OCI-LY7 (cell line): Measurements from ENCODE around the gene RASD1.

Experiments
- EZH2phosphoT487 ChIP-seq: fragments of 200-600 bp; sonication (generic); IDR thresholded peaks from 2 replicates; pipeline ENCODE4 v1.6.1; 2018; ENCODE audit warnings: low read depth, borderline replicate concordance, mild to moderate bottlenecking, mixed run types, antibody characterized with exemption, low read length, moderate library complexity, mixed read lengths
- TF ChIP-seq, protein P1 (sequence below): fragments of 200-600 bp; sonication (generic); conservative IDR thresholded peaks from 2 replicates; pipeline ENCODE4 v1.5.1; 2014; ENCODE audit warnings: mild to moderate bottlenecking, antibody characterized with exemption, low read length, moderate library complexity, mixed read lengths

DNA sequence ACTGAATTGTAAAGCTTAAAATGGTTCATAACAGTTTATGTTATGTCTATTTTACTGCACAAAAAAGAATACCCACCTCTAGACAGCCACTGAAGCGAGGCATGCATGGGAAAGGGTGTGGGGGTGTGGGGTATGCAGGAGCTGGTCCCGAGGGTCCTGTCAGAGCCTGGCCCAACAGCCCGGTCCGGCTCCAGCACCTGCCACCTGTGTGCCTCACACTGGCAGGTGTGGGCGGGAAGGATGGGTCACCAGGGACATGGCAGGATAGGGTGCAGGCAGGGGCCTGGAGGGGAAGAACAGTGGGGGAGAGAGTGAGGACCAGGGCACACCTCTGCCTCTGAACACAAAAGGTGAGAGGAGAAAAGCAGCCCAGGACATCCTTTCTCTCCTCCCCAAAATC, 22.8 kb upstream of the RASD1 start:
- TF ChIP-seq, protein P1, sequence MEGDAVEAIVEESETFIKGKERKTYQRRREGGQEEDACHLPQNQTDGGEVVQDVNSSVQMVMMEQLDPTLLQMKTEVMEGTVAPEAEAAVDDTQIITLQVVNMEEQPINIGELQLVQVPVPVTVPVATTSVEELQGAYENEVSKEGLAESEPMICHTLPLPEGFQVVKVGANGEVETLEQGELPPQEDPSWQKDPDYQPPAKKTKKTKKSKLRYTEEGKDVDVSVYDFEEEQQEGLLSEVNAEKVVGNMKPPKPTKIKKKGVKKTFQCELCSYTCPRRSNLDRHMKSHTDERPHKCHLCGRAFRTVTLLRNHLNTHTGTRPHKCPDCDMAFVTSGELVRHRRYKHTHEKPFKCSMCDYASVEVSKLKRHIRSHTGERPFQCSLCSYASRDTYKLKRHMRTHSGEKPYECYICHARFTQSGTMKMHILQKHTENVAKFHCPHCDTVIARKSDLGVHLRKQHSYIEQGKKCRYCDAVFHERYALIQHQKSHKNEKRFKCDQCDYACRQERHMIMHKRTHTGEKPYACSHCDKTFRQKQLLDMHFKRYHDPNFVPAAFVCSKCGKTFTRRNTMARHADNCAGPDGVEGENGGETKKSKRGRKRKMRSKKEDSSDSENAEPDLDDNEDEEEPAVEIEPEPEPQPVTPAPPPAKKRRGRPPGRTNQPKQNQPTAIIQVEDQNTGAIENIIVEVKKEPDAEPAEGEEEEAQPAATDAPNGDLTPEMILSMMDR, result no peak
- no peak for TF ChIP-seq EZH2phosphoT487
